TTC549 (cell line): ENCODE data around the gene DIS3L.
"Not testable (repeated sequence)": the region's sequence is repeated elsewhere in the genome, so short reads cannot be mapped to it uniquely, and the experiment has no call there.

Source experiments
- FAIRE-seq: peaks from 2 replicates; lab custom pipeline; 2012; peaks lifted over from hg19 to GRCh38; lab: Jason Lieb, UNC

DIS3L gene

DNA sequence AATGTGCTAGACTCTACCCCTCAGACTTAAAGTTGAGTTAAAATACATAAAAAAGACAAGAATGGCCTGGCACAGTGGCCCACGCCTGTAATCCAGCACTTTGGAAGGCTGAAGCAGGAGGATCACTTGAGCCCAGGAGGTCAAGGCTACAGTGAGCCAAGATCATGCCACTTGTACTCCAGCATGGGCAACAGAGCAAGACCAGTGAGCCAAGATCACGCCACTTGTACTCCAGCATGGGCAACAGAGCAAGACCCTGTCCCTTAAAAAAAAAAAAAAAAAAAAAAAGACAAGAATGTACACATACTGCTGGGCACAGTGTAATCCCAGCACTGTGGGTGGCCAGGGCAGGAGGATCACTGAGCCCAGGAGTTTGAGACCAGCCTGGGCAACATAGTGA lies 17.4 kb downstream of the DIS3L start:
- no peak for FAIRE-seq

DNA sequence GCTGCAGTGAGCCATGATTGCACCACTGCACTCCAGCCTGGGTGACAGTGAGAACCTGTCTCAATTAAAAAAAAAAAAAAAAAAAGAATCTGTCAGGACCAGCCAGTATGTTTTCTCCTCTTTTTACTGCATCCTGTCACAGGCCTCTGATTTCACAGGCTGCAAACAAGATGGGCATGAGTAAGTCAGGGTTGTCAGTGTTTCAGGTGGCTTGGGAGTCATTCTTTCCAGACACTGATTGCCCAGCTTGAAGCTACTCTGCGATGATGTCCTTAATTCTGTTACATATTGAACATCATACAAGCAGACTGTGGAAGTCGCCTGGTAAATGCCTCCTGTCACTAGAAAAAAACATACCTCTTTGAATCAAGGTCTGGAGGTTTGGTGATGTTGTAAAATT lies 18.8 kb downstream of the DIS3L start:
- no peak for FAIRE-seq

DNA sequence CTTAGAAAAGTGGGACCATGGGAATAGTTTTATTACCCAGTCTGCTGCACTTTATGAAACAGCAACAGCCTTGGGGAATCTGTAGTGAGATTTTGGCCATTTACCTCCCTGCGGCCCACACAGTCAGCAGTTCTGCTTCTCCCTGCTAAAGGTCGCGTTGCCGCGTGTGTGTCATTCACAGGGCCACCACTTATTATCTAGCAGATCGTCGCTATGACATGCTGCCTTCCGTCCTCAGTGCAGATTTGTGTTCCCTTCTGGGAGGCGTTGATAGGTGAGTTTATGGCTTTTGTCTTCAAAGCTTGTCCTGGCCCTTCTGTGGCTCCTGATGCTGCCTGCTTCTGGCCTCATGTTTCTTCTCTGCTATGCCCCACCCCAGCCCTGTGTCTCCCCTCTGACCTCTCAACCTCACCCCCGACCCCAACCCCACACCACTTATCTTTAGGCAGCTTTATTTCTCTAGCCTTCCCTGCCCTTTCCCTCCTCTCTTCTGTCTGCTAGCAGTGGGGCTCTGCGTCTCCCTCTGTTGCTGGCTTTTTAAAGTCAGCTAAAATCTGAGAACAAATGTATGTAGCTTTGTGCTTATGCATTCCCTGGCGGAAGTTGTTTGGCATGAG lies 30.1 kb downstream of the DIS3L start:
- FAIRE-seq = no peak

DNA sequence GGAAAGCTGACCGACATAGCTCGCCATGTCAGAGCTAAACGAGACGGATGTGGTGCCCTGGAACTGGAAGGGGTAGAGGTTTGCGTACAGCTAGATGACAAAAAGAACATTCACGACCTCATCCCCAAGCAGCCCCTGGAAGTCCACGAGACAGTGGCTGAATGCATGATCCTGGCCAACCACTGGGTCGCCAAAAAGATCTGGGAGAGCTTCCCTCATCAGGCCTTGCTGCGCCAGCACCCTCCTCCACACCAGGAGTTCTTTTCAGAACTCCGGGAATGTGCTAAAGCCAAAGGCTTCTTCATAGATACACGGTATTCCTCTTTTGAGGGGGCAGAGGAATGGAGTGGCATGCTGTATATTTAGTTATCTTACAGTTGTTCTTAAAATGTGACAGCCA lies 32.7 kb downstream of the DIS3L start:
- no peak for FAIRE-seq

DNA sequence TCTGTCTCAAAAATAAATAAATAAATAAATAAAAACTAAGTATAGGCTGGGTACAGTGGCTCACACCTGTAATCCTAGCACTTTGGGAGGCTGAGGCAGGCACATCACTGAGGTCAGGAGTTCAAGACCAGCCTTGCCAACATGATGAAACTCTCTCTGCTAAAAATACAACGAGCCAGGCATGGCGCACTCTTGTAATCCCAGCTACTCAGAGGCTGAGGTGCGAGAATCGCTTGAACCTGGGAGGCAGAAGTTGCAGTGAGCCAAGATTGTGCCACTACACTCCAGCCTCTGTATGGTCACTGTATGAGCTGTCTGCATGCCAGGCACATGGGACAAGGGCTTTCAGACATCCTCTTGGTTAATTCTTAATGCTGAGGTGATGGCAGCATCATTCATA lies 34.4 kb downstream of the DIS3L start:
- no peak for FAIRE-seq

DNA sequence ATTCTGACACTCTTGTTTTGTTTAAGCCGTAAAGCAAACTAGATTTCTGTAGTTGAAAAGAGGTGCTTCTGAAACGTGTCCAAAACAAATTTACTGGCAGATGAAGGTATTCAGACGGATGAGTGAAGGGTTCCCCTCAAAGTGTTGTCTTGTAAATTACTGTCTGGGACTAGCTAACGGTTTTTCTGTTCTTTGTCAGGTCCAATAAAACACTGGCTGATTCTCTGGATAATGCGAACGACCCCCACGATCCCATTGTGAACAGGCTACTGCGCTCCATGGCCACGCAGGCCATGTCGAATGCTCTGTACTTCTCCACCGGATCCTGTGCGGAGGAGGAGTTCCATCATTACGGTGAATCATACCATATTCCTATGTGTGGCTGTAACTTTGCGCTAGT lies 35.4 kb downstream of the DIS3L start:
- FAIRE-seq = no peak

DNA sequence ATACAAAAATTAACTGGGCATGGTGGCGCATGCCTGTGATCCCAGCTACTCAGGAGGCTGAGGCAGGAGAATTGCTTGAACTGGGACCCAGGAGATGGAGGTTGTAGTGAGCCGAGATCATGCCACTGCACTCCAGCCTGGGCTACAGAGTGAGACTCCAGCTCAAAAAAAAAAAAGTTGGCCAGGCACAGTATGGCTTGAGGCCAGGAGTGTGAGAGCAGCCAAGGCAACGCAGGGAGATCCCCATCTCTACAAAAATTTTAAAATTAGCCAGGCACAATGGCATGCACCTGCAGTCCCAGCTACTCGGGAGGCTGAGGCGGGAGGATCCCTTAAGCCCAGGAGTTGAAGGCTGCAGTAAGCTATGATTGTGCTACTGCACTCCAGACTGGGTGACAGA lies 55.2 kb downstream of the DIS3L start:
- FAIRE-seq = not testable (repeated sequence)

DNA sequence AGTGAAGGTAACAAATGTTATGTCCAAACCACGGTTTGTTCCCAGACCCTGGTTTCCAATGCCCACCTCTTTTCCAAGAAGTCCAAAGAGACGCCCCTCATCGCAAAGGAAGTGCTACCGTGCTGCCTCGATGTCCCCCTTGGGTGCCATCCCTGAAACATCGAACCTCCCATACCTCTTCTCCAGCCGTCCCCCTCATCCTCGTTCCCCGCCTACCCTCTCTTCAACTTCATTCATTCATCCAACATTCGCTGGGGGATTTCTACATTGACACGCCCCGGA lies 62.6 kb downstream of the DIS3L start:
- FAIRE-seq = no peak

DNA sequence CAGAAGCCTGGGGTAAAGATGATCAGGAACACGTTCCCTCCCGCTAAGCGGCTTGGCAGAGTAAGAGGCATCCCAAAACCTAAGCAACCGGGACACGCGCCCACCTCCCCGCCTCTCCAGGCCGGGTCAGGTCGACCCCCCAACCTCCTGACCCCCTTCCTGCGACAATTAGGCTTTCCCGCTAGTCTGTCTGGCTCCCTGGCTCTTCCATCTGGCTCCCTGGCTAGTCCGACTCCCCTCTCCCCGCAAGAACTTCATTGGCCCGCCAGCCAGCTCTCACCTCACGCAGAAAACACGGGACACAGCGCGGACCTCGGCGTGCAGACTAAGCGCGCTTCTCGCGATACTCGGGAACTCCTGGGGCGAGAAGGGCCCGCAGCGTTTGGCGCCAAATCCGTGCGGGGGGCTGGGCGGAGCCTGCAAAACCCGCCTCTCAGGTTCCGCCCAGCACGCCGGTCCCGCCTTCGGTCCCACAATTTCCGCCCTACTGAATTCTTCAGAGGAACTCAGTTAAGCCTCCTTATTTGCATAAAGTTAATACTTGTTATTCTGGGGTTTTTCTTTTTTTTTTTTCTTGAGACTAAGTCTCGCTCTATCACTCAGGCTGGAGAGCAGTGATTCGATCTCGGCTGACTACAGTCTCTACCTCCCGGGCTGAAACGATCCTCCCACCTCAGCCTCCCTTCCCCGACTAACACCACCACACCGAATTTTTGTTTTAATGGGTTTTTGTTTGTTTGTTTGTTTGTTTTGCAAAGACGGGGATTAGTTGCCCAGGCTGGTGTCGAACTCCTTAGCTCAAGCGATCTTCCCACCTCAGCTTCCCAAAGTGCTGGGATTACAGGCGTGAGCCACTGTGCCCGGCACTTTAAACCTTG lies 63.2 kb downstream of the DIS3L start, which contains the start of gene TIPIN:
TIPIN (minus strand) TSS at position 327 of the 878 bp plus-strand sequence. CDS start 3,738 bp downstream, outside the sequence.
- FAIRE-seq = no peak

DNA sequence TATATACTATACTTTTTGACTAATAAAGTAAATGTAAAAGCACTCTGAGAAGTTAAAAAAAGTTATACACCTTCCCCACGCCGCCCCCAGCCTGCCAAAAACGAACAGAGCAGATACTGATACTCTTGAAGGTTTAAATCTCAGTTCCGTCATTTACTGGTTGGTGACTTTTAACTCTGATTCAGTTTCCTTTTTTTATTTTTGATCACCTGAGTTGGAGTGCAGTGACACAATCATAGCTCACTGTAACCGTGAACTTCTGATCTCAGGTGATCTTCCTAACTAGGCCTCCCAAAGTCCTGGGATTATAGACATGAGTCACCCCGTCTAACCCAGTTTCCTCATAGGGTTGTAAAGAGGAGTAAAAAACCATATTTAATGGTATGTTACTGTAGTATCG lies 66.4 kb downstream of the DIS3L start:
- FAIRE-seq = no peak

DNA sequence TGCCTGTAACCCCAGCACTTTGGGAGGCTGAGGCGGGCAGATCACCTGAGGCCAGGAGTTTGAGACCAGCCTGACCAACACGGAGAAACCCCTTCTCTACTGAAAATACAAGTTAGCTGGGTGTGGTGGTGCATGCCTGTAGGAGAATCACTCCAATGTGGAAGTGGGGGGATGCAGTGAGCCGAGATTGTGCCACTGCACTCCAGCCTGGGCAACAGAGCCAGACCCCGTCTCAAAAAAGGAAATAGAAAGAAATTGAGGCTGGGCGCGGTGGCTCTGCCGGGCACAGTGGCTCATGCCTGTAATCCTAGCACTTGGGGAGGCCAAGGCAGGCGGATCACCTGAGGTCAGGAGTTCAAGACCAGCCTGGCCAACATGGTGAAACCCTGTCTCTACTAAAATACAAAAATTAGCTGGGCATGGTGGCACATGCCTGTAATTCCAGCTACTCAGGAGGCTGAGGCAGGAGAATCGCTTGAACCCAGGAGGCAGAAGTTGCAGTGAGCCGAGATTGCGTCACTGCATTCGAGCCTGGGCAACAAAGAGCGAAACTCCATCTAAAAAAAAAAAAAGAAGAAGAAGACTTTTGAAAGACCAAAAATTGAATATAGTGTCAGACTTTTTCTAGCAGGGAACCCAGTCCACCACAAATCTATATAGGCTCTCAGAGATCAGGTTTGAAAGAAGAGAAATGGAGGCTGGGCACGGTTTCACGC lies 68.5 kb downstream of the DIS3L start:
- FAIRE-seq = not testable (repeated sequence)

DNA sequence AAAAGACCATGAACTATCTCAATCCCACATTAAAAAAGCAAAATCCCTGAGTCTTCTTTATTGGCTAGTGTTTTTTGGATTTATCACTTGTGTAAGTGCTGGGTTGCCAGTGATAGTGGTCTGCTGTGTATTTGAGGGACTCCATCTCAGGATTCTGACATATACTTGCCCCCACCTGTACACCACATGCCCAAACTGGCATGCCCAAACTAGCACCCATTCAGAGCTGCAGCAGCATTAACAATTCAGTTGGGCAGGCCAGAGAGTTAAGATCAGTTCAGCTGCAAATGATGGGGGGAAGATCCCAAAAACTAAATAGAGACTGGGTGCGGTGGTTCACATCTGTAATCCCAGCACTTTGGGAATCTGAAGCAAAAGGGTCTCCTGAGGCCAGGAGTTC lies 69.4 kb downstream of the DIS3L start:
- no peak for FAIRE-seq

DNA sequence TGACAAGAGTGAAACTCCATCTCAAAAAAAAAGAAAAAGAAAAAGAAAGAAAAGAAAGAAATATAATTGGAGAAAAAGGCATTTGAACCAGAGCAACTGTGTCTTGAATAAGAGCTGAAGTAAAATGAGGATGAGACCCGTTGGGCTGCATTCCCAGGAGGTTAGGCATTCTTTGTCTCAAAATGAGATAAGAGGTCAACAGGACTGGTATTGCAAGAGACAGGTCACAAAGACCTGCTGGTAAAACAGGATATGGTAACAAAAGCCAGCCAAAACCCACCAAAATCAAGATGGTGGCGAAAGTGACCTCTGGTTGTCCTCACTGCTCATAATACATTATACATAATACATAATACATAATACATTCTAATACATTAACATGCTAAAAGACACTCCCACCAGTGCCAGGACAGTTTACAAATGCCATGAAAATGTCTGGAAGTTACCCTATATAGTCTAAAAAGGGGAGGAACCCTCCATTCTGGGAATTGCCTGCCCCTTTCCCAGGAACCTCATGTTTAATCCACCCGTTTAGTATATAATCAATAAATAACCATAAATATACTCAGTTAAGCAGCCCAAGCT lies 71.7 kb downstream of the DIS3L start:
- FAIRE-seq = no peak

DNA sequence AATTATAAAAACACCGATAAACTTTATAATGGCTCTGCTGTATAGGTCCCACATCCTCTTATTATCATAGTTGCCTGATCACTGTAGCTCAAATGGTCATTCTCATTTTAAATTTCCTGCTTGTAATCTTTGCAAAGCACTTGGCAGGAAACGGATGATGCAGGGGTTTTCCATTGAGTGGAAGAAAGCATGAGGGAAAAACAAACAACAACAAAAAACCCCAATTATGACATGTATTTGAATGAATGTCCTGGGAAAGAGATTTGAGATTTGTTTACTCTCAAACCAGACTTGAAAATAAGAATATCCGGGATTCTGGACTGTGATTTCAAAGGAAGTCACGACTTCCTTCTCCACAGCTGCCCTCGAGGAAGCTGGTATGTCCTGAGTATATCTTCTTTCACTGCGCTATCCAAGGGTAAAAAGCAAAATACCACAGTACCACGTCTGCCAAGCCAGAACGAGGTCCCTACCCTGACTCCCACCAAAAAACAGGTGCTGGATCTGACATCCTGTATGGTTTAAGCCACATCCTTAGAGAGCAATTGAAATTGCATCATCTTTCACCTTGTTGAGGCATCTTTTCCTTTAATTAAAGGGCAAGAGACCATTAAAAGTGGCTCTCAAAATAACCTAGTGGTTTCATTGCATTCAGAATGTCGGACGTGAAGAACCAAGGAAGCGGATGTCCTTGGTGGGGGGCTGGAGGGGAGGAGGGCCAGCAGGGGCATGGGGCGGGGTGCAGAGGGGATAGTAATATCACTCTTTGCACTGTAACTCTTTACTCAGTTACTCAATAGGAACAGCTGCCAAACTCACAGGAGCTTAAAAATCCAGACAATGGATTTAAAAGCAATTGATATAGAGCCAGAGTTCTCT lies 76.6 kb downstream of the DIS3L start:
- FAIRE-seq = no peak

DNA sequence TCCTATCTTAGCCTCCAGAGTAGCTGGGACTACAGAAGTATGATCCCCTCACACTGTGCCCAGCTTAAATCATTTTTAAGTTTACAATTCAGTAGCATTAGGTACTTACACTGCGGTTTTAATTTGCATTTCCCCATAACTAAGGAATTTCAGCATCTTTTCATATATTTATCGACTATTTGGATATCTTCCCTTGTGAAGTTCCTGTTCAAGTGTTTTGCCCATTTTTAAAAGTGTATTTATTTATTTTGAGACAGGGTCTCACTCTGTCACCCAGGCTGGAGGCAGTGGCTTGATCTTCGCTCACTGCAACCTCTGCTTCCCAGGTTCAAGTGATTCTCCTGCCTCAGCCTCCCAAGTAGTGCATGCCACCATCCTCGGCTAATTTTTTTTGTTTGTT lies 80.8 kb downstream of the DIS3L start:
- FAIRE-seq = no peak

DNA sequence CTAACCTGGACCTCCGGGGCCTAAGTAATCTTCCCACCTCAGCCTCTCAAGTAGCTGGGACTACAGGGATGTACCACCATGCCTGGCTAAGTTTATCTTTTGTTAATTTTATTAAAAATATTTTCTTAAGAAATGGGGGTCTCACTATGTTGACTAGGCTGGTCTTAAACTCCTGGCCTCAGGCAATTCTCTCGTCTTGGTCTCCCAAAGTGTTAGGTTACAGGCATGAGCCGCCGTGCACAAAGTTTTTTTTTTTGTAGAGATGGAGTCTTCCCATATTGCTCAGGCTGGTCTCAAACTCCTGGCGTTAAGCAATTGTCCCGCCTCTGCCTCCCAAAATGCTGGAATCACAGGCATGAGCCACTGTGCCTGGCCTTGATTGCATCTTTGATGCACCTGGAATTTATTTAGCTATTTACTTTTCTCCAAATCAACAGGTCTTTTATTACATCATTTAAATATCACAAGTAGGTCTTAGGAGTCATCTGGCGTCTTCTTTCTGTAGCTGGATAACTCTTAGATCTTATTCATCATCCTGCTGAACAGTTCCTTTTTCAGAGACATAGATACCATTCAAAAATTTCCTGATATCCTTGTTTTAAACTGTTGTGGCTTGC lies 85.6 kb downstream of the DIS3L start:
- no peak for FAIRE-seq

DNA sequence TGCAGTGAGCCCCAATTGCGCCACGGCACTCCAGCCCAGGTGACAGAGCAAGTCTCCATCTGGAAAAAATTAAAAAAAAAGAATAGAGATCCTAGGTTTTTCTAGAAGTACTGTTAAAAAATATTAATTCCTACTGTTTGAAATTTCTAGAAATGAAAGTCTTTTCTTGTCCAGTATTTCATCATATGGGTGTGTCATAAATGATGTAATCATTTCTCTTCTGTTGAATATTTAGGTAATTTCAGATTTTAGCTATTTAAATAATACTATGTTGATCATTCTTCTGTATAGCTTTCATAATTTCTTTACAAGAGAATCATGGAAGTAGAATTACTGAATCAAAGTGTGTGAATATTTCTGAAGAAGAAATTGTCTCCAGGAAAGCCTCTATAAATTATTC lies 88.0 kb downstream of the DIS3L start:
- not testable (repeated sequence) for FAIRE-seq
